ENCODE data around the gene CLNS1A.
A peak's percentile ranks its signal among the peaks of the same experiment; 100 is the strongest.

Gene CLNS1A, protein sequence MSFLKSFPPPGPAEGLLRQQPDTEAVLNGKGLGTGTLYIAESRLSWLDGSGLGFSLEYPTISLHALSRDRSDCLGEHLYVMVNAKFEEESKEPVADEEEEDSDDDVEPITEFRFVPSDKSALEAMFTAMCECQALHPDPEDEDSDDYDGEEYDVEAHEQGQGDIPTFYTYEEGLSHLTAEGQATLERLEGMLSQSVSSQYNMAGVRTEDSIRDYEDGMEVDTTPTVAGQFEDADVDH

DNA sequence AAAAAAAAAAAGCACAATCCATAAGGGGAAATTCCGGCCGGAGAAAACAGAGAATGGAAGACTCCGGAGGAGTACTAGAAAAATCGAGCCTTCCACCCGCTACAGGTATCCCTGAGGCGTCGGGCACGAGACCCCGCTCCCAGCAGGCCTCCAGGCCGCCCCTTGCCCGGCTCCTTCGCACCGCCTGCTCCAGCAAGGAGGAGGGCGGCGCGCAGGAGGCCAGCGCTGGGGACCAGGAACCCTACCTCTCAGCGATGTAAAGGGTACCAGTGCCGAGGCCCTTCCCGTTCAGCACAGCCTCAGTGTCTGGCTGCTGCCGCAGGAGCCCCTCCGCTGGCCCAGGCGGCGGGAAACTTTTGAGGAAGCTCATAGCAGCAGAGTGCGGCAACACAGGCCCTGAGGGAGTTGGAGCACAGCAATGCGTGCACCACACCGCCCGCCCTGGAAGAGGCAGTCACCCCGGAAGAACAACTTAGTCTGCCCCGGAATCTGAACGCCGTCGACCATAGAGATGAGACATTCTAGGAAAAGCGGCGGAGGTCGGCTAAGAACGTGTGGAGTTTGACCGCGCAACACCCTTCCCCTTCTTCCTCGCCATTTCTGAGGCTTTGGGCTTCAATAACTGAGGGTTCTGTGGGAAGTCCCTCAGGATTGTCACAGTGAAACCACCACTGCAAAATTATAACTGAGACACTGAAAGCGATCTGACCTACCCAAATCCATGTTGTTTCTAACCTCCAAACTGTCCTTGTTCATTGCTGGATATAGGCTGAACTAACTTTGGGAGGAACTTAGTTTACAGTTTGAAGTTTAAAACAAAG, at the start of gene CLNS1A:
Gene CLNS1A, minus strand, starts transcription at position 450 of the 821 bp plus-strand sequence. Its CDS starts 80 bp downstream, at position 370.
- peak; percentile 80 for DNase-seq (ENCODE audit: low spot score)
- Mint-ChIP-seq H3K9me3 (peaks cover 6% of the 10 kb centered on the region), H3K4me3 (peak within 1 kb of the TSS; percentile 92), H3K4me1 (ENCODE audit: low read depth) (peaks cover 38% of the 10 kb centered on the region), H3K27ac (peak within 1 kb of the TSS; percentile 88), H3K36me3 (ENCODE audit: low read depth) (peaks cover 27% of the 10 kb centered on the region), H3K27me3 (ENCODE audit: low read depth) (no peaks in the 10 kb centered on the region)

- no peak for DNase-seq (ENCODE audit: low spot score)
- no peaks in the 10 kb centered on the region for H3K9me3 Mint-ChIP-seq
- peaks cover 42% of the 10 kb centered on the region for H3K36me3 Mint-ChIP-seq (ENCODE audit: low read depth)
- no peaks in the 10 kb centered on the region for H3K4me1 Mint-ChIP-seq (ENCODE audit: low read depth)
- no peaks in the 10 kb centered on the region for H3K27me3 Mint-ChIP-seq (ENCODE audit: low read depth)
- no peak overlapping the region for H3K27ac Mint-ChIP-seq
- no peak overlapping the region for H3K4me3 Mint-ChIP-seq
These were observed 49.5 kb upstream of the CLNS1A start for GRCh38 chr11:77687088-77687487.

GRCh38 chr11:77677138-77677537, 39.5 kb upstream of the CLNS1A start:
- H3K36me3 Mint-ChIP-seq (ENCODE audit: low read depth) = peaks cover 50% of the 10 kb centered on the region

GRCh38 chr11:77672264-77672663, 34.7 kb upstream of the CLNS1A start:
- no peak for DNase-seq (ENCODE audit: low spot score)
- Mint-ChIP-seq H3K9me3 (no peaks in the 10 kb centered on the region), H3K4me3 (no peak overlapping the region), H3K4me1 (ENCODE audit: low read depth) (no peaks in the 10 kb centered on the region), H3K27ac (no peak overlapping the region), H3K27me3 (ENCODE audit: low read depth) (no peaks in the 10 kb centered on the region), H3K36me3 (ENCODE audit: low read depth) (peaks cover 61% of the 10 kb centered on the region)

More at GRCh38 chr11:77677138-77677537, 39.5 kb upstream of the CLNS1A start:
- Mint-ChIP-seq H3K27ac (no peak overlapping the region), H3K9me3 (no peaks in the 10 kb centered on the region), H3K27me3 (ENCODE audit: low read depth) (no peaks in the 10 kb centered on the region), H3K4me1 (ENCODE audit: low read depth) (no peaks in the 10 kb centered on the region), H3K4me3 (no peak overlapping the region)
- no peak for DNase-seq (ENCODE audit: low spot score)

- Mint-ChIP-seq H3K27me3 (ENCODE audit: low read depth) (no peaks in the 10 kb centered on the region), H3K4me3 (no peak overlapping the region), H3K27ac (peak overlapping the region; percentile 19), H3K9me3 (no peaks in the 10 kb centered on the region), H3K4me1 (ENCODE audit: low read depth) (no peaks in the 10 kb centered on the region), H3K36me3 (ENCODE audit: low read depth) (peaks cover 52% of the 10 kb centered on the region)
- no peak for DNase-seq (ENCODE audit: low spot score)
These were observed 32.4 kb upstream of the CLNS1A start for GRCh38 chr11:77669848-77670511.

DNA sequence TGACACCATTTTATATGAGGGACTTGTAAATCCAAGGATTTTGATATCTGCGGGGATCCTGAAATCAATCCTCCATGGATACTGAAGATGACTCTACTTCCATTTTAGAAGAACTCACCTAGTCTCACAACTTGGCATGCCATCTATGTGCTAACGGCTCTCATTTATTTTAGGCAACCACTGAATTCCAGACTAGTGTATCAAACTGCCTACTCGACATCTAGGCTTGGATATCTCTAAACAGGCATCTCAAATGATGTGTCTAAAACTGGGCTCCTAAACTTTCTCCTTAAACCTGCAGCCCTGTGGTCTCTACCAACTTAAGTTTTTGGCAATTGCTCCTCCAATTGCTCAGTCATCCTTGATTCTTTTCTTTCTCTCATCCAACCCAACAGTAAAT, 31.2 kb upstream of the CLNS1A start:
- DNase-seq (ENCODE audit: low spot score) = no peak
- Mint-ChIP-seq H3K4me3 (no peak overlapping the region), H3K4me1 (ENCODE audit: low read depth) (no peaks in the 10 kb centered on the region), H3K27ac (no peak overlapping the region), H3K9me3 (no peaks in the 10 kb centered on the region), H3K27me3 (ENCODE audit: low read depth) (no peaks in the 10 kb centered on the region), H3K36me3 (ENCODE audit: low read depth) (peaks cover 50% of the 10 kb centered on the region)

DNA sequence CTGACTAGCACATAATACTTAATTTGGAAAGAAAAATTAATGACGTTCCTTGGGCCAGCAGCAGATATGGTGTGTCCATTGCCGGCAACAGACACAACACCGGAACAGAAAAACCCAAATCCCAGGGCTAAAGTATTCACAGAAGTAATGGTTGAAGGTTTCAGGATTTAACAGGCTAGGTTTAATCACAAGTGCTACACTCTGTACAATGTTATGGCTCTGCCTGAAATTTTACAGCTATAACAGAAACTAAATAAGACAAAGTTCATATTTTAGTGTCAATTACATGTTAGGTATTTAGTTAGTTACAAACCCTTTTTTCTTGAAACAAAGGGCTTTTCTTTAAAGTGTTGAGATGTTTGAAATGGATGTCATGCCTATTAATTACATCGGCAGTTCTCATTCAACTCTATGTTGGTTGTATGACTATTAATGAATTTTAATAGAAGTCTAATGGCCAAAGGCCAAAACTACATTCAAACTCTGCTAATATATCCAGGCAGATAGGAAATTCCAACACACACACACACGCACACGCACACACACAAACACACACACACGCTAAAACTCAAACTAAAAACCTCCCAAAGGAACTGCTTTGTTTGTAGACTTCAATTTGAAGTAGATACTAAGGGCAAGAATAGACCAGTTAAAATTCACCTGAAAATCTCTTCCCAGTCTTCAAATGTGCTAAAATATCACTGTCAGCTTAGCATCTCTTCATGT, 27.8 kb upstream of the CLNS1A start:
- H3K9me3 Mint-ChIP-seq = no peaks in the 10 kb centered on the region
- H3K4me1 Mint-ChIP-seq (ENCODE audit: low read depth) = no peaks in the 10 kb centered on the region
- H3K36me3 Mint-ChIP-seq (ENCODE audit: low read depth) = peaks cover 33% of the 10 kb centered on the region
- H3K27ac Mint-ChIP-seq = no peak overlapping the region
- DNase-seq (ENCODE audit: low spot score) = no peak
- H3K4me3 Mint-ChIP-seq = no peak overlapping the region
- H3K27me3 Mint-ChIP-seq (ENCODE audit: low read depth) = no peaks in the 10 kb centered on the region

DNA sequence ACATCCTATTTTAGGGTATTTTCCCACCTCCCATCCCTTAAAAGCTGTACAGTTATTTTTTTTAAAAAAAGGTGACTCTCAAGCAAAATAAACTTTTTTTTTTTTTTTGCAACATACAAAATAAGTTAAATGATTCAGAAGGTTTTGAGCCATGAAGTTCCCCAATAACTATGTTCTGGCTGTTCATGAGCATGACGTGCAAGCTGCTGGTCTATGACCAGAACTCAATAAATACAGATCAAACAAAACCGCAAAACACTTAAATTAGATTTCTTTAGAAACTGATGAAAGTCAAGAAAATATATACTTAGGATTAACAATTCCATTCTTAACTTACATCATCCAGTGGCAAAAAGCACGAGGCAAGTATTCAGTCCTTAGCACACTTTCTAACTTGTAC, 24.1 kb upstream of the CLNS1A start:
- H3K4me1 Mint-ChIP-seq (ENCODE audit: low read depth) = no peaks in the 10 kb centered on the region
- no peak overlapping the region for H3K4me3 Mint-ChIP-seq

DNA sequence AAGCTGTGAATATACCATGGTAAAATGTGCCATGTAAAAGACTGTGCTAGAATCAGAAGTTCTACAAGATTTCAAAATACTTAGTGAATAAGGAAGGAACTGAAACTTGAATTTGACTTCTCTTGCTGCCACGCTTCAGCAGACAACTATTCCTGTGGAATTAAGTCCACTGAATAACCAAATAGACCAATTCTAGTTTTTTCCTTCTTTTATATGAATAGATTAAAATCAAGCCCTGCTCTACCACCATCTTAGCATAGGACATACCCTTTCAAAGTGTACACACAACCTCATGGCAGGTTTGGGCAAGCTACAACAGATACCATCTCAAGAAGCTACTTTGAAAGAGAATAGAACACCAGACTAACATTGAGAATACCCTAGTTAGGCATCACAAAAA, 23.4 kb upstream of the CLNS1A start:
- Mint-ChIP-seq H3K4me1 (ENCODE audit: low read depth) (no peaks in the 10 kb centered on the region), H3K9me3 (no peaks in the 10 kb centered on the region), H3K27ac (no peak overlapping the region), H3K36me3 (ENCODE audit: low read depth) (peaks cover 7% of the 10 kb centered on the region), H3K4me3 (no peak overlapping the region), H3K27me3 (ENCODE audit: low read depth) (no peaks in the 10 kb centered on the region)
- DNase-seq (ENCODE audit: low spot score) = no peak

More for the DNA sequence above, 24.1 kb upstream of the CLNS1A start:
- H3K27ac Mint-ChIP-seq = no peak overlapping the region
- peaks cover 11% of the 10 kb centered on the region for H3K36me3 Mint-ChIP-seq (ENCODE audit: low read depth)
- DNase-seq (ENCODE audit: low spot score) = no peak
- H3K9me3 Mint-ChIP-seq = no peaks in the 10 kb centered on the region
- H3K27me3 Mint-ChIP-seq (ENCODE audit: low read depth) = no peaks in the 10 kb centered on the region

- no peak for DNase-seq (ENCODE audit: low spot score)
These were observed 20.8 kb upstream of the CLNS1A start for GRCh38 chr11:77658213-77659013.

GRCh38 chr11:77656362-77656761, 18.8 kb upstream of the CLNS1A start:
- no peak for DNase-seq (ENCODE audit: low spot score)
- H3K9me3 Mint-ChIP-seq = no peaks in the 10 kb centered on the region
- H3K4me3 Mint-ChIP-seq = no peak overlapping the region
- no peaks in the 10 kb centered on the region for H3K4me1 Mint-ChIP-seq (ENCODE audit: low read depth)
- H3K27me3 Mint-ChIP-seq (ENCODE audit: low read depth) = no peaks in the 10 kb centered on the region
- no peaks in the 10 kb centered on the region for H3K36me3 Mint-ChIP-seq (ENCODE audit: low read depth)
- no peak overlapping the region for H3K27ac Mint-ChIP-seq

More at GRCh38 chr11:77658213-77659013, 20.8 kb upstream of the CLNS1A start:
- no peaks in the 10 kb centered on the region for H3K4me1 Mint-ChIP-seq (ENCODE audit: low read depth)
- no peaks in the 10 kb centered on the region for H3K36me3 Mint-ChIP-seq (ENCODE audit: low read depth)
- no peak overlapping the region for H3K27ac Mint-ChIP-seq
- no peak overlapping the region for H3K4me3 Mint-ChIP-seq
- no peaks in the 10 kb centered on the region for H3K9me3 Mint-ChIP-seq
- no peaks in the 10 kb centered on the region for H3K27me3 Mint-ChIP-seq (ENCODE audit: low read depth)

GRCh38 chr11:77654770-77655434, 17.3 kb upstream of the CLNS1A start:
- DNase-seq (ENCODE audit: low spot score) = no peak
- Mint-ChIP-seq H3K4me3 (no peak overlapping the region), H3K9me3 (no peaks in the 10 kb centered on the region), H3K36me3 (ENCODE audit: low read depth) (no peaks in the 10 kb centered on the region), H3K27ac (no peak overlapping the region), H3K4me1 (ENCODE audit: low read depth) (no peaks in the 10 kb centered on the region), H3K27me3 (ENCODE audit: low read depth) (no peaks in the 10 kb centered on the region)

DNA sequence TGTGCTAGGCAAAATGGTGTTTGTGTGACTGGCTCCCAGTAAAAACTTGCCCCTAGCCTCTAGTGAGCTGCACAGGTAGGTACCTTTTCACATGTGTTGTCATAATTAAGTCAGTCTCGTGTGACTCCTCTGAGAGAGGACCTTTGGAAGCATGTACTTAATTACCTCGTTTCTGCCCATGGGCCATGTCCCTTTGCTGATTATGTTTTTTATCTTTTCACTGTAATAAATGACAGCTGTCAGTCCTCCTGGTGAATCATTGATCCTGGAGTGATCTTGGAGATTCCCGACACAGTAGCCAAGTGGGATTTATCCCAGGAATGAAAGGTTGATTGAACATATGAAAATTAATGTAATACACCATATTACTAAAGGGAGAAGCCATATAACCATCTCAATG, 12.5 kb upstream of the CLNS1A start:
- Mint-ChIP-seq H3K4me1 (ENCODE audit: low read depth) (no peaks in the 10 kb centered on the region), H3K27ac (no peak overlapping the region), H3K9me3 (no peaks in the 10 kb centered on the region), H3K27me3 (ENCODE audit: low read depth) (peaks cover 9% of the 10 kb centered on the region), H3K4me3 (no peak overlapping the region), H3K36me3 (ENCODE audit: low read depth) (no peaks in the 10 kb centered on the region)
- no peak for DNase-seq (ENCODE audit: low spot score)
